GM21423 (cell line): ENCODE data around the gene CASP10.
A peak's percentile ranks its signal among the peaks of the same experiment; 100 is the strongest.

Experiments used
- ATAC-seq: cut with Tn5 transposase; IDR thresholded peaks from one replicate; pipeline ENCODE4 v1.9.1; 2021; ENCODE audit warnings: mild to moderate bottlenecking, moderate library complexity; ENCODE audit not compliant: unreplicated experiment

The CASP10 gene

GRCh38 chr2:201257381-201257955 is 74.5 kb downstream of the CASP10 start:
- ATAC-seq: peak; percentile 41

GRCh38 chr2:201257956-201258665 is 75.2 kb downstream of the CASP10 start:
- peak; percentile 63 for ATAC-seq

- ATAC-seq: no peak
Measured at GRCh38 chr2:201258666-201259615, 76.0 kb downstream of the CASP10 start.

- ATAC-seq: peak; percentile 34
Measured at GRCh38 chr2:201260302-201260800, 77.4 kb downstream of the CASP10 start, which contains the start of gene CASP8. CASP8 (plus strand) TSS chr2:201260536; CDS start chr2:201266487, 5,951 bp downstream.

GRCh38 chr2:201261471-201261870 is 78.5 kb downstream of the CASP10 start:
- no peak for ATAC-seq

GRCh38 chr2:201261906-201262305 is 79.0 kb downstream of the CASP10 start:
- no peak for ATAC-seq

- ATAC-seq: no peak
Measured at GRCh38 chr2:201262718-201263117, 79.8 kb downstream of the CASP10 start.

- ATAC-seq: no peak
Measured at GRCh38 chr2:201263779-201264178, 80.8 kb downstream of the CASP10 start.

- no peak for ATAC-seq
Measured at GRCh38 chr2:201264472-201265173, 81.7 kb downstream of the CASP10 start.

- no peak for ATAC-seq
Measured at GRCh38 chr2:201266629-201267028, 83.7 kb downstream of the CASP10 start.

- no peak for ATAC-seq
Measured at GRCh38 chr2:201267278-201268030, 84.5 kb downstream of the CASP10 start.

- ATAC-seq: no peak
Measured at GRCh38 chr2:201269764-201270163, 86.8 kb downstream of the CASP10 start.

GRCh38 chr2:201270293-201271001 is 87.5 kb downstream of the CASP10 start:
- ATAC-seq: no peak

GRCh38 chr2:201271917-201272316 is 89.0 kb downstream of the CASP10 start:
- no peak for ATAC-seq

- ATAC-seq: no peak
Measured at GRCh38 chr2:201273330-201273983, 90.5 kb downstream of the CASP10 start.

GRCh38 chr2:201275069-201275468 is 92.1 kb downstream of the CASP10 start:
- ATAC-seq: no peak

- no peak for ATAC-seq
Measured at GRCh38 chr2:201275990-201276389, 93.0 kb downstream of the CASP10 start.

GRCh38 chr2:201276511-201276910 is 93.6 kb downstream of the CASP10 start:
- ATAC-seq: no peak
